Measurements from ENCODE around the gene SMAGP.
"Not testable (repeated sequence)": the region's sequence is repeated elsewhere in the genome, so short reads cannot be mapped to it uniquely, and the experiment has no call there.

Gene SMAGP

GRCh38 chr12:51238510-51239334, 31.5 kb downstream of the SMAGP start, which contains the start of gene DAZAP2:
Gene DAZAP2 (plus strand): TSS chr12:51238826. CDS start chr12:51238908, 82 bp downstream.
- H3K27me3 ChIP-seq (ENCODE audit: insufficient read depth, low read length) = no peaks in the 10 kb centered on the region
- H3K9ac ChIP-seq (ENCODE audit: low read depth, low read length) = peak within 1 kb of the TSS; percentile 100
- no peaks in the 10 kb centered on the region for H3K9me3 ChIP-seq (ENCODE audit: insufficient read depth, low read depth, low read length)
- H3K36me3 ChIP-seq (ENCODE audit: insufficient read depth, low read length) = peaks cover 39% of the 10 kb centered on the region
- peak within 1 kb of the TSS; percentile 100 for H3K27ac ChIP-seq (ENCODE audit: low read depth, low read length)
- peaks cover 10% of the 10 kb centered on the region; the same call in 1 of the 2 replicates for H3K4me1 ChIP-seq (ENCODE audit: insufficient read depth, low read length)
- peak within 1 kb of the TSS; percentile 100 for H3K4me3 ChIP-seq (ENCODE audit: low read length)
- WGBS = under 1% methylated on average over 70 of the region's 70 CpGs

GRCh38 chr12:51238037-51238509, 32.1 kb downstream of the SMAGP start:
- H3K9me3 ChIP-seq (ENCODE audit: insufficient read depth, low read depth, low read length) = no peaks in the 10 kb centered on the region
- no peaks in the 10 kb centered on the region for H3K27me3 ChIP-seq (ENCODE audit: insufficient read depth, low read length)
- peaks cover 10% of the 10 kb centered on the region; the same call in 1 of the 2 replicates for H3K4me1 ChIP-seq (ENCODE audit: insufficient read depth, low read length)
- peak overlapping the region; percentile 85 for H3K9ac ChIP-seq (ENCODE audit: low read depth, low read length)
- H3K27ac ChIP-seq (ENCODE audit: low read depth, low read length) = peak overlapping the region; percentile 80
- peak overlapping the region; percentile 100 for H3K4me3 ChIP-seq (ENCODE audit: low read length)
- WGBS = 48% methylated on average over 10 of the region's 10 CpGs
- peaks cover 32% of the 10 kb centered on the region for H3K36me3 ChIP-seq (ENCODE audit: insufficient read depth, low read length)

GRCh38 chr12:51234530-51234929, 35.7 kb downstream of the SMAGP start:
- Histone ChIP-seq H3K36me3 (ENCODE audit: insufficient read depth, low read length) (no peaks in the 10 kb centered on the region), H3K4me1 (ENCODE audit: insufficient read depth, low read length) (peaks cover 4% of the 10 kb centered on the region; the same call in 1 of the 2 replicates), H3K27me3 (ENCODE audit: insufficient read depth, low read length) (no peaks in the 10 kb centered on the region), H3K9ac (ENCODE audit: low read depth, low read length) (no peak overlapping the region), H3K27ac (ENCODE audit: low read depth, low read length) (no peak overlapping the region), H3K9me3 (ENCODE audit: insufficient read depth, low read depth, low read length) (no peaks in the 10 kb centered on the region), H3K4me3 (ENCODE audit: low read length) (no peak overlapping the region)
- WGBS = 94% methylated on average over 5 of the region's 5 CpGs

GRCh38 chr12:51232642-51233041, 37.6 kb downstream of the SMAGP start:
- Histone ChIP-seq H3K9me3 (ENCODE audit: insufficient read depth, low read depth, low read length) (no peaks in the 10 kb centered on the region), H3K4me1 (ENCODE audit: insufficient read depth, low read length) (no peaks in the 10 kb centered on the region), H3K4me3 (ENCODE audit: low read length) (no peak overlapping the region), H3K36me3 (ENCODE audit: insufficient read depth, low read length) (no peaks in the 10 kb centered on the region), H3K27ac (ENCODE audit: low read depth, low read length) (no peak overlapping the region), H3K9ac (ENCODE audit: low read depth, low read length) (no peak overlapping the region), H3K27me3 (ENCODE audit: insufficient read depth, low read length) (no peaks in the 10 kb centered on the region)

GRCh38 chr12:51229116-51229809, 41.0 kb downstream of the SMAGP start:
- Histone ChIP-seq H3K27ac (ENCODE audit: low read depth, low read length) (no peak overlapping the region), H3K27me3 (ENCODE audit: insufficient read depth, low read length) (no peaks in the 10 kb centered on the region), H3K4me3 (ENCODE audit: low read length) (no peak overlapping the region), H3K9ac (ENCODE audit: low read depth, low read length) (no peak overlapping the region), H3K4me1 (ENCODE audit: insufficient read depth, low read length) (no peaks in the 10 kb centered on the region), H3K36me3 (ENCODE audit: insufficient read depth, low read length) (no peaks in the 10 kb centered on the region), H3K9me3 (ENCODE audit: insufficient read depth, low read depth, low read length) (no peaks in the 10 kb centered on the region)
- 96% methylated on average over 7 of the region's 7 CpGs for WGBS

- Histone ChIP-seq H3K4me1 (ENCODE audit: insufficient read depth, low read length) (no peaks in the 10 kb centered on the region), H3K4me3 (ENCODE audit: low read length) (no peak overlapping the region), H3K9ac (ENCODE audit: low read depth, low read length) (no peak overlapping the region), H3K27me3 (ENCODE audit: insufficient read depth, low read length) (no peaks in the 10 kb centered on the region), H3K36me3 (ENCODE audit: insufficient read depth, low read length) (no peaks in the 10 kb centered on the region), H3K9me3 (ENCODE audit: insufficient read depth, low read depth, low read length) (no peaks in the 10 kb centered on the region), H3K27ac (ENCODE audit: low read depth, low read length) (no peak overlapping the region)
- 94% methylated on average over 1 of the region's 1 CpG for WGBS
Observed at GRCh38 chr12:51227962-51228361, 42.3 kb downstream of the SMAGP start.

- not testable (repeated sequence) for H3K4me1 ChIP-seq (ENCODE audit: insufficient read depth, low read length); H3K27me3 ChIP-seq (ENCODE audit: insufficient read depth, low read length); H3K27ac ChIP-seq (ENCODE audit: low read depth, low read length); H3K9me3 ChIP-seq (ENCODE audit: insufficient read depth, low read depth, low read length); H3K36me3 ChIP-seq (ENCODE audit: insufficient read depth, low read length); H3K4me3 ChIP-seq (ENCODE audit: low read length); H3K9ac ChIP-seq (ENCODE audit: low read depth, low read length)
- 90% methylated on average over 5 of the region's 5 CpGs for WGBS
Observed at GRCh38 chr12:51227112-51227511, 43.1 kb downstream of the SMAGP start.

GRCh38 chr12:51225771-51226170, 44.4 kb downstream of the SMAGP start:
- Histone ChIP-seq H3K4me1 (ENCODE audit: insufficient read depth, low read length) (no peaks in the 10 kb centered on the region), H3K4me3 (ENCODE audit: low read length) (no peak overlapping the region), H3K9me3 (ENCODE audit: insufficient read depth, low read depth, low read length) (no peaks in the 10 kb centered on the region), H3K27ac (ENCODE audit: low read depth, low read length) (no peak overlapping the region), H3K36me3 (ENCODE audit: insufficient read depth, low read length) (no peaks in the 10 kb centered on the region), H3K27me3 (ENCODE audit: insufficient read depth, low read length) (no peaks in the 10 kb centered on the region), H3K9ac (ENCODE audit: low read depth, low read length) (no peak overlapping the region)
- WGBS = 83% methylated on average over 1 of the region's 2 CpGs

- H3K36me3 ChIP-seq (ENCODE audit: insufficient read depth, low read length) = no peaks in the 10 kb centered on the region
- no peak overlapping the region for H3K9ac ChIP-seq (ENCODE audit: low read depth, low read length)
- H3K4me1 ChIP-seq (ENCODE audit: insufficient read depth, low read length) = no peaks in the 10 kb centered on the region
- 76% methylated on average over 4 of the region's 4 CpGs for WGBS
- no peak overlapping the region for H3K27ac ChIP-seq (ENCODE audit: low read depth, low read length)
- no peaks in the 10 kb centered on the region for H3K27me3 ChIP-seq (ENCODE audit: insufficient read depth, low read length)
- H3K4me3 ChIP-seq (ENCODE audit: low read length) = no peak overlapping the region
- no peaks in the 10 kb centered on the region for H3K9me3 ChIP-seq (ENCODE audit: insufficient read depth, low read depth, low read length)
Observed at GRCh38 chr12:51225234-51225633, 45.0 kb downstream of the SMAGP start.

GRCh38 chr12:51224625-51225024, 45.6 kb downstream of the SMAGP start:
- Histone ChIP-seq H3K27ac (ENCODE audit: low read depth, low read length) (no peak overlapping the region), H3K4me1 (ENCODE audit: insufficient read depth, low read length) (peaks cover 1% of the 10 kb centered on the region; the same call in 1 of the 2 replicates), H3K36me3 (ENCODE audit: insufficient read depth, low read length) (no peaks in the 10 kb centered on the region), H3K9me3 (ENCODE audit: insufficient read depth, low read depth, low read length) (no peaks in the 10 kb centered on the region), H3K4me3 (ENCODE audit: low read length) (no peak overlapping the region), H3K27me3 (ENCODE audit: insufficient read depth, low read length) (no peaks in the 10 kb centered on the region), H3K9ac (ENCODE audit: low read depth, low read length) (no peak overlapping the region)
- WGBS = 93% methylated on average over 3 of the region's 3 CpGs

- WGBS = 92% methylated on average over 7 of the region's 7 CpGs
- no peaks in the 10 kb centered on the region for H3K27me3 ChIP-seq (ENCODE audit: insufficient read depth, low read length)
- no peaks in the 10 kb centered on the region for H3K36me3 ChIP-seq (ENCODE audit: insufficient read depth, low read length)
- no peak overlapping the region for H3K4me3 ChIP-seq (ENCODE audit: low read length)
- no peak overlapping the region for H3K9ac ChIP-seq (ENCODE audit: low read depth, low read length)
- H3K4me1 ChIP-seq (ENCODE audit: insufficient read depth, low read length) = peaks cover 15% of the 10 kb centered on the region
- no peaks in the 10 kb centered on the region for H3K9me3 ChIP-seq (ENCODE audit: insufficient read depth, low read depth, low read length)
- H3K27ac ChIP-seq (ENCODE audit: low read depth, low read length) = no peak overlapping the region
Observed at GRCh38 chr12:51222461-51222860, 47.8 kb downstream of the SMAGP start.
